Mesothelial cell of epicardium (in vitro differentiated cells): ENCODE results near the gene GPC3. TPM values are rescaled to one million over a fixed set of nuclear protein-coding genes. Genes with fewer than 3 reads are reported as not detected.

Source experiments
- DNase-seq, 2 experiments: peaks; one replicate each; pipeline ENCODE4 v3.0.0; 2021; ENCODE audit warnings: low spot score in 2 of 2; ENCODE audit not compliant: unreplicated experiment in 2 of 2
- H3K27ac Mint-ChIP-seq: 2 replicates; pipeline ENCODE4 v1.8.0; 2021; ENCODE audit warnings: mixed read lengths
- H3K27me3 Mint-ChIP-seq: 2 replicates; pipeline ENCODE4 v1.8.0; 2021; ENCODE audit warnings: low read depth, mixed read lengths
- H3K36me3 Mint-ChIP-seq: 2 replicates; pipeline ENCODE4 v1.8.0; 2021; ENCODE audit warnings: mixed read lengths
- H3K4me1 Mint-ChIP-seq: 2 replicates; pipeline ENCODE4 v1.8.0; 2021; ENCODE audit warnings: mixed read lengths
- H3K4me3 Mint-ChIP-seq: 2 replicates; pipeline ENCODE4 v1.8.0; 2021; ENCODE audit warnings: mild to moderate bottlenecking, moderate library complexity, mixed read lengths
- H3K9me3 Mint-ChIP-seq: 2 replicates; pipeline ENCODE4 v1.8.0; 2021; ENCODE audit warnings: mixed read lengths
- CTCF ChIP-seq: fragments of 200-600 bp; sonication (generic); IDR thresholded peaks from one replicate; pipeline ENCODE4 v1.5.0; 2021; ENCODE audit warnings: antibody characterized with exemption; ENCODE audit not compliant: unreplicated experiment
- total RNA-seq: library from RNA; stranded (reverse); gene quantifications from 3 replicates; pipeline ENCODE4 v1.2.1, GENCODE V29; 2021

Gene GPC3
- total RNA-seq, 1 donor from 2014 or later: 864 TPM

DNA sequence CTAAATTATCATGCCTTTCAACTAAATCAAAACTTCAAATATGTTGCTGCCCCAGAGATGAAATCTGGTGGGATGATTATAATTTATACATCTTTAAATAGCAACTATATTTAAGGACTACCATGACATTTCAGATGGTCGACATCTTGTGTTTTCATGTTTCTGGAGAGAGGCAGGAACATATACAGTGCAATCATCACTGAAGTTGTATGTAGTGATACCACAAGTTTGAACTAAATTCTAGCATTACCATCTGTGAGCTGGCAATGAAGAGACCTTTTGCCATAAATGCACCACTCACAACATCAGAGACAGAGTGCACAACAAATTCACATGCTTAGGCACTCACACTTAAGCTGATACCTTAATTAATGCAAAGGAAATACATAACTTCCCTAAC lies 373.7 kb downstream of the GPC3 start:
- Mint-ChIP-seq H3K27me3 (no peaks in the 10 kb centered on the region), H3K36me3 (peaks cover 41% of the 10 kb centered on the region), H3K9me3 (peaks cover 34% of the 10 kb centered on the region), H3K27ac (no peak overlapping the region), H3K4me3 (no peak overlapping the region), H3K4me1 (peaks cover 4% of the 10 kb centered on the region)
- no peak for TF ChIP-seq CTCF
- no peak for DNase-seq

DNA sequence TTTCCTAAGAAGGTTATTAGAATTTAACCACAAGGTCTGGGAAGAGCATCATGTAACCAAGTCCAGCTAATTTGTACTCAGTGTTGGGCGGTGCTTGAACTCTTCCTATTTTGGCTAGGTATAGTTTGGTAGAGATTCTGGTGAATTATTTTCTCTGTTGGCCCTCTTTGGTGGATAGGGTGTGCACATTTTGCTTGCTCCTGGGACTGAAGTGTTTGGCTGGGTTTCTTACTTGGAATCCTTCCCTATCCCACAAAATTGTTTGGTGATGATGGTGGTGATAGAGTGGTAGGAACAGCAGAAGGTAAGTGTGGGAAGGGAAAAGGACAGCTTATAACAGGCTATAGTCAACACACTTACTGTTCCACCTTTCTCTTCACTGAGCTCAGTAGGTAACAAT lies 375.3 kb downstream of the GPC3 start:
- TF ChIP-seq CTCF: no peak
- no peak overlapping the region for H3K27ac Mint-ChIP-seq
- H3K27me3 Mint-ChIP-seq: no peaks in the 10 kb centered on the region
- peaks cover 29% of the 10 kb centered on the region for H3K36me3 Mint-ChIP-seq
- H3K4me3 Mint-ChIP-seq: no peak overlapping the region
- no peak for DNase-seq
- H3K9me3 Mint-ChIP-seq: peaks cover 20% of the 10 kb centered on the region
- H3K4me1 Mint-ChIP-seq: peaks cover 4% of the 10 kb centered on the region

DNA sequence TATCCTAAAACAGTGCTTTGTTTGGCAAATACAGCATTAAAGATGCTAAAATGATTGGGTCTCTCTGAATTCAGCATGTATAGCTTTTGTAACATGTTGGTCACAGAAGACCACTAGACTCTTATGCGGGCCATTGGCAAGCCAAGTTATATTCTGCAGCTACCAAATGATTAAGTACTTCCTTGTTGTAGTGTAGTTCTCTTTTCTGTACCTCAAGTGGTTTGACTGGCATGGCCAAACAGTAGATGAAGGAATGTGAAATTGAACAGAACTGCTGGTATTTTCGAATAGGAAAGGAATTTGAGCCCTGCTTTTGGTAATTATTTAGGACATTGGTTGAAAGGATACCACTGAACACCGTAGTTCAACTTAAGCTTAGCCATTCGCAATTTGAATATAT lies 376.2 kb downstream of the GPC3 start:
- TF ChIP-seq CTCF: no peak
- no peaks in the 10 kb centered on the region for H3K27me3 Mint-ChIP-seq
- H3K36me3 Mint-ChIP-seq: peaks cover 21% of the 10 kb centered on the region
- H3K9me3 Mint-ChIP-seq: peaks cover 11% of the 10 kb centered on the region
- no peak overlapping the region for H3K27ac Mint-ChIP-seq
- H3K4me3 Mint-ChIP-seq: no peak overlapping the region
- no peak for DNase-seq
- peaks cover 8% of the 10 kb centered on the region for H3K4me1 Mint-ChIP-seq

DNA sequence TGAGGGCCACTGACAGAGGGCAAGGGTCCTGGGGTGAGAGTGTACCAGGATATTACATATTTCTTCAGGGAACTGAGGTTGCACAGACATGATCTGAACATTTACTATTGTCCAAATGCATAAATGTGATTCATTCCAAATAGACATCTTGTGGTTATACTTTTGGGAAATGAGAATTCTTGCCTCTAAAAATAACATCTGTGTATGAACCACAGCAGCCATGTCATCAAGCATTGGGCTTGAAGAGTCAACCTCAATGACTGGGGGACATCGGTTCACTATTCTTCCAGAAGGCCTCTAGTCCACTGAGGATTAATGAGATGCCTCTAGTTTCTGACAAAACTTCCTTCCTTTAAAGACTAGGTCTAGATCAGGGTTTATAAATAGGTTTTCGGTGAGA lies 377.0 kb downstream of the GPC3 start:
- no peak for TF ChIP-seq CTCF
- no peak for DNase-seq
- Mint-ChIP-seq H3K4me3 (no peak overlapping the region), H3K4me1 (peaks cover 11% of the 10 kb centered on the region), H3K27ac (no peak overlapping the region), H3K27me3 (no peaks in the 10 kb centered on the region), H3K36me3 (peaks cover 16% of the 10 kb centered on the region), H3K9me3 (peaks cover 4% of the 10 kb centered on the region)

- Mint-ChIP-seq H3K36me3 (peaks cover 15% of the 10 kb centered on the region), H3K9me3 (no peaks in the 10 kb centered on the region), H3K4me3 (no peak overlapping the region), H3K27ac (no peak overlapping the region), H3K4me1 (peaks cover 11% of the 10 kb centered on the region), H3K27me3 (no peaks in the 10 kb centered on the region)
- DNase-seq: no peak
- no peak for TF ChIP-seq CTCF
Observed at GRCh38 chrX:133607419-133608348, 377.7 kb downstream of the GPC3 start.
